ENCODE results near the gene SENP1. TPM values are rescaled to one million over a fixed set of nuclear protein-coding genes. Genes with fewer than 3 reads are reported as not detected.

The SENP1 gene
- total and polyA plus RNA-seq, 2 of the 4 experiments (the other 2 are of a cell fraction) = 7.2 to 25.3 TPM

DNA sequence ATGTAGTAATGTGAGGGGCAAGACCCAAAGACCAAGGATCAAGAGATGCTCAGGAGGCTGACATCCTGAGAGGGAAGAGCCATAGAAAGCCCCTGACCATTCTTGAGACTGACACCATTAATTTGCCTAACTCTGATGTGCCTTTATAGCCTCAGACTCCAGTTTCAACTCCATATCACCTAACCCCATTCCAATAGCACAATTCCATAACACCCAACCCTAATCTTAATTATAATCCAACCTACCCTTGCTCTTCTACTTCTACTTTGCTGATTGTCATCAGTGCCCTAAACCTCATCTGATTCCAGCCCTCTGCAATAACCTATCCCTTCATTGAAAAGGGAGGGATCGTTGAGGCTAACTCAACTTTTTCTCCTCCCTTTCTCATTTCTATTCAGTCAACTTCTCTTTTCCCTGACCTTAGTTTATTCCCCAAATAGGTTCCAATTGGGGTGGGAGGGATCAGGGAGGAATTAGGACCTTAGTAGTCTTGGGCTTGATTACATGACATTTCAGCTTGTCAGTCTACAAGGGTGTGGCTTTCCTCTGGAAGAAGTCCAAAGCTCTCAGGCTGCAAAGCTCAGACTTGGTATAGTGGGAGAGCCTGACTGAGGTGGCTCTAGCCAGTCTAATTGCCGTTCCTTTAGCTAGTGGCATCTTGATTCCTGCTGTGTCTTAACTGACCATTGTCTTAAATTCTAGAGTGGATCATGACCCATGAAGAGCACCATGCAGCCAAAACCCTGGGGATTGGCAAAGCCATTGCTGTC lies 16.4 kb upstream of the SENP1 start:
- H2BK15ac ChIP-seq (ENCODE audit: low read depth, low read length) = no peak overlapping the region
- DNase-seq = no peak
- WGBS, 2 experiments (ENCODE audit: extremely low coverage in 2 of 2, insufficient read length in 1 of 2) = no CpG with 5 or more reads among the region's 2 CpGs
- H4K5ac ChIP-seq (ENCODE audit: low read depth, low read length) = no peak overlapping the region
- ChIA-PET POLR2A (ENCODE audit: unreplicated experiment) (interaction anchor here (0.7 kb wide), 1 partner anchor 27 kb away, joined by 4 read pairs; no protein-coding TSS in a partner anchor), CTCF (no interaction called here)
- H3K9me3 ChIP-seq (ENCODE audit: control insufficient read depth, insufficient read depth, low read length) = no peaks in the 10 kb centered on the region
- H3K4me3 ChIP-seq (ENCODE audit: insufficient read depth, low read depth, low read length) = no peak overlapping the region
- TF ChIP-seq CHD1 (IDR thresholded peaks at IDR 0.05; ENCODE audit: low read depth, low read length) (no peak), MXI1 (IDR thresholded peaks at IDR 0.05; ENCODE audit: borderline replicate concordance, low read depth, low read length) (no peak), RCOR1 (IDR thresholded peaks at IDR 0.05; ENCODE audit: insufficient replicate concordance, low read length) (no peak), SMC3 (IDR thresholded peaks at IDR 0.05; ENCODE audit: low read depth, low read length) (no peak), RAD21 (IDR thresholded peaks at IDR 0.05; ENCODE audit: low read length) (no peak), RFX5 (IDR thresholded peaks at IDR 0.05; ENCODE audit: low read depth, low read length) (no peak)
- TF ChIP-seq, protein P1, sequence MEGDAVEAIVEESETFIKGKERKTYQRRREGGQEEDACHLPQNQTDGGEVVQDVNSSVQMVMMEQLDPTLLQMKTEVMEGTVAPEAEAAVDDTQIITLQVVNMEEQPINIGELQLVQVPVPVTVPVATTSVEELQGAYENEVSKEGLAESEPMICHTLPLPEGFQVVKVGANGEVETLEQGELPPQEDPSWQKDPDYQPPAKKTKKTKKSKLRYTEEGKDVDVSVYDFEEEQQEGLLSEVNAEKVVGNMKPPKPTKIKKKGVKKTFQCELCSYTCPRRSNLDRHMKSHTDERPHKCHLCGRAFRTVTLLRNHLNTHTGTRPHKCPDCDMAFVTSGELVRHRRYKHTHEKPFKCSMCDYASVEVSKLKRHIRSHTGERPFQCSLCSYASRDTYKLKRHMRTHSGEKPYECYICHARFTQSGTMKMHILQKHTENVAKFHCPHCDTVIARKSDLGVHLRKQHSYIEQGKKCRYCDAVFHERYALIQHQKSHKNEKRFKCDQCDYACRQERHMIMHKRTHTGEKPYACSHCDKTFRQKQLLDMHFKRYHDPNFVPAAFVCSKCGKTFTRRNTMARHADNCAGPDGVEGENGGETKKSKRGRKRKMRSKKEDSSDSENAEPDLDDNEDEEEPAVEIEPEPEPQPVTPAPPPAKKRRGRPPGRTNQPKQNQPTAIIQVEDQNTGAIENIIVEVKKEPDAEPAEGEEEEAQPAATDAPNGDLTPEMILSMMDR (conservative IDR thresholded peaks at IDR 0.05; ENCODE audit: low read depth, low read length) = no peak
- TF ChIP-seq, protein P2, sequence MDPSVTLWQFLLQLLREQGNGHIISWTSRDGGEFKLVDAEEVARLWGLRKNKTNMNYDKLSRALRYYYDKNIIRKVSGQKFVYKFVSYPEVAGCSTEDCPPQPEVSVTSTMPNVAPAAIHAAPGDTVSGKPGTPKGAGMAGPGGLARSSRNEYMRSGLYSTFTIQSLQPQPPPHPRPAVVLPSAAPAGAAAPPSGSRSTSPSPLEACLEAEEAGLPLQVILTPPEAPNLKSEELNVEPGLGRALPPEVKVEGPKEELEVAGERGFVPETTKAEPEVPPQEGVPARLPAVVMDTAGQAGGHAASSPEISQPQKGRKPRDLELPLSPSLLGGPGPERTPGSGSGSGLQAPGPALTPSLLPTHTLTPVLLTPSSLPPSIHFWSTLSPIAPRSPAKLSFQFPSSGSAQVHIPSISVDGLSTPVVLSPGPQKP (IDR thresholded peaks at IDR 0.05; ENCODE audit: borderline replicate concordance, low read depth, low read length) = no peak
- TF ChIP-seq, protein P3, sequence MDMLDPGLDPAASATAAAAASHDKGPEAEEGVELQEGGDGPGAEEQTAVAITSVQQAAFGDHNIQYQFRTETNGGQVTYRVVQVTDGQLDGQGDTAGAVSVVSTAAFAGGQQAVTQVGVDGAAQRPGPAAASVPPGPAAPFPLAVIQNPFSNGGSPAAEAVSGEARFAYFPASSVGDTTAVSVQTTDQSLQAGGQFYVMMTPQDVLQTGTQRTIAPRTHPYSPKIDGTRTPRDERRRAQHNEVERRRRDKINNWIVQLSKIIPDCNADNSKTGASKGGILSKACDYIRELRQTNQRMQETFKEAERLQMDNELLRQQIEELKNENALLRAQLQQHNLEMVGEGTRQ (IDR thresholded peaks at IDR 0.05; ENCODE audit: low read depth, low read length) = no peak
- H3K9me1 ChIP-seq (ENCODE audit: insufficient read depth, low read length) = peaks cover 14% of the 10 kb centered on the region
- H4K91ac ChIP-seq (ENCODE audit: insufficient read depth, low read depth, low read length) = no peak overlapping the region
- H3K79me1 ChIP-seq (ENCODE audit: low read depth in 1 of 2, low read length in 2 of 2) = peaks cover 28 to 39% of the 10 kb centered on the region in 2 experiments
- peaks cover 3% of the 10 kb centered on the region; the same call in 1 of the 2 replicates for H3K36me3 ChIP-seq (ENCODE audit: control insufficient read depth, insufficient read depth, low read length)
- no peaks in the 10 kb centered on the region for H3K4me1 ChIP-seq (ENCODE audit: control insufficient read depth, insufficient read depth, low read length)
- H2BK120ac ChIP-seq (ENCODE audit: low read depth, low read length) = no peak overlapping the region
- H2BK5ac ChIP-seq (ENCODE audit: low read depth, low read length, poor library complexity, severe bottlenecking) = no peak overlapping the region
- no peak overlapping the region for H2AK9ac ChIP-seq (replicated peaks; ENCODE audit: low read depth, low read length, poor library complexity)
- no peak overlapping the region for H3K18ac ChIP-seq (ENCODE audit: low read depth, low read length)
- H3K56ac ChIP-seq (ENCODE audit: extremely low read depth, insufficient read depth, low read length) = no peak overlapping the region
- in situ Hi-C loops (cut with MboI; ENCODE audit: low sequenced_read_pairs) (no loop called here), dilution Hi-C loops (cut with HindIII; ENCODE audit: low sequenced_read_pairs, unreplicated experiment) (no loop called here), intact Hi-C loops (cut with micrococcal nuclease) (no loop called here)
- H2AFZ ChIP-seq (replicated peaks; ENCODE audit: low read length, poor library complexity) = no peak overlapping the region
- H3K27ac ChIP-seq (ENCODE audit: insufficient read depth, low read length) = no peak overlapping the region
- H3K4ac ChIP-seq (ENCODE audit: low read depth, low read length) = no peak overlapping the region
- BruUV-seq (replicated peaks) = no TSS peak
- H2AK5ac ChIP-seq (ENCODE audit: low read depth, low read length) = no peak overlapping the region
- no peak overlapping the region for H3K4me2 ChIP-seq (ENCODE audit: low read depth, low read length)
- H3K9ac ChIP-seq (ENCODE audit: low read depth, low read length) = no peak overlapping the region
- H4K8ac ChIP-seq (ENCODE audit: low read depth in 2 of 2, low read length in 2 of 2) = no peak overlapping the region
- H3K27me3 ChIP-seq (ENCODE audit: control insufficient read depth, insufficient read depth, low read length) = no peaks in the 10 kb centered on the region
- ATAC-seq (ENCODE audit: low read depth) = no peak
- no peak overlapping the region for H3K14ac ChIP-seq (replicated peaks; ENCODE audit: low read depth, low read length)
- peaks cover 5% of the 10 kb centered on the region; the same call in 1 of the 2 replicates for H4K20me1 ChIP-seq (ENCODE audit: insufficient read depth, low read length)
- no peak overlapping the region for H3K23ac ChIP-seq (ENCODE audit: low read depth, low read length)
- no peak overlapping the region for H2BK20ac ChIP-seq (ENCODE audit: low read depth, low read length)

Data from IMR-90 (cell line).